Neuron (in vitro differentiated cells): Measurements from ENCODE around the gene GGACT.
"Not testable (repeated sequence)": the region's sequence is repeated elsewhere in the genome, so short reads cannot be mapped to it uniquely, and the experiment has no call there.

Source experiments
- H2AFZ ChIP-seq: one replicate; pipeline ENCODE4 v1.6.1; 2013; ENCODE audit warnings: low read depth, mild to moderate bottlenecking, inconsistent platforms, low read length, moderate library complexity
- H3K27me3 ChIP-seq: one replicate; pipeline ENCODE4 v1.6.1; 2013; ENCODE audit warnings: low read length; ENCODE audit not compliant: insufficient read depth
- H3K36me3 ChIP-seq: one replicate; pipeline ENCODE4 v1.6.1; 2013; ENCODE audit warnings: low read length; ENCODE audit not compliant: insufficient read depth
- H3K4me1 ChIP-seq: one replicate; pipeline ENCODE4 v1.6.1; 2013; ENCODE audit warnings: low read length; ENCODE audit not compliant: insufficient read depth
- H3K4me3 ChIP-seq: 2 replicates; pipeline ENCODE4 v1.5.1; 2013; ENCODE audit warnings: mild to moderate bottlenecking, low read length, moderate library complexity
- H3K9me3 ChIP-seq: one replicate; pipeline ENCODE4 v1.6.1; 2013; ENCODE audit warnings: low read length

The GGACT gene

GRCh38 chr13:100528820-100529219, 59.8 kb downstream of the GGACT start:
- H3K9me3 ChIP-seq: peaks cover 7% of the 10 kb centered on the region
- H2AFZ ChIP-seq: no peak overlapping the region
- no peak overlapping the region for H3K4me3 ChIP-seq
- H3K4me1 ChIP-seq: no peaks in the 10 kb centered on the region
- H3K27me3 ChIP-seq: no peaks in the 10 kb centered on the region
- peaks cover 35% of the 10 kb centered on the region for H3K36me3 ChIP-seq

- Histone ChIP-seq H3K27me3 (no peaks in the 10 kb centered on the region), H3K36me3 (peaks cover 35% of the 10 kb centered on the region), H3K4me3 (no peak overlapping the region), H3K9me3 (peaks cover 7% of the 10 kb centered on the region), H2AFZ (no peak overlapping the region), H3K4me1 (no peaks in the 10 kb centered on the region)
Measured at GRCh38 chr13:100528353-100528752, 60.2 kb downstream of the GGACT start.

GRCh38 chr13:100527644-100528043, 60.9 kb downstream of the GGACT start:
- Histone ChIP-seq H3K36me3 (peaks cover 31% of the 10 kb centered on the region), H3K4me3 (no peak overlapping the region), H3K9me3 (peaks cover 4% of the 10 kb centered on the region), H3K4me1 (no peaks in the 10 kb centered on the region), H3K27me3 (no peaks in the 10 kb centered on the region), H2AFZ (no peak overlapping the region)

GRCh38 chr13:100526318-100527000, 62.1 kb downstream of the GGACT start:
- no peak overlapping the region for H3K4me3 ChIP-seq

GRCh38 chr13:100525453-100526317, 62.9 kb downstream of the GGACT start:
- H3K4me1 ChIP-seq: peaks cover 3% of the 10 kb centered on the region
- H3K9me3 ChIP-seq: peaks cover 2% of the 10 kb centered on the region
- H3K27me3 ChIP-seq: no peaks in the 10 kb centered on the region
- peaks cover 22% of the 10 kb centered on the region for H3K36me3 ChIP-seq
- H2AFZ ChIP-seq: no peak overlapping the region
- H3K4me3 ChIP-seq: no peak overlapping the region

More at GRCh38 chr13:100526318-100527000, 62.1 kb downstream of the GGACT start:
- Histone ChIP-seq H3K4me1 (peaks cover 3% of the 10 kb centered on the region), H3K9me3 (peaks cover 2% of the 10 kb centered on the region), H2AFZ (no peak overlapping the region), H3K36me3 (peaks cover 26% of the 10 kb centered on the region), H3K27me3 (no peaks in the 10 kb centered on the region)

GRCh38 chr13:100524688-100525087, 63.9 kb downstream of the GGACT start:
- not testable (repeated sequence) for H3K27me3 ChIP-seq, H3K4me3 ChIP-seq, H2AFZ ChIP-seq, H3K4me1 ChIP-seq, H3K9me3 ChIP-seq
- peaks cover 17% of the 10 kb centered on the region for H3K36me3 ChIP-seq

- peaks cover 12% of the 10 kb centered on the region for H3K36me3 ChIP-seq
- H3K4me1 ChIP-seq: peaks cover 3% of the 10 kb centered on the region
Measured at GRCh38 chr13:100523981-100524386, 64.6 kb downstream of the GGACT start.

GRCh38 chr13:100523411-100523810, 65.2 kb downstream of the GGACT start:
- H3K4me3 ChIP-seq: no peak overlapping the region
- H3K9me3 ChIP-seq: no peaks in the 10 kb centered on the region
- H3K27me3 ChIP-seq: no peaks in the 10 kb centered on the region
- H3K4me1 ChIP-seq: peaks cover 3% of the 10 kb centered on the region
- no peak overlapping the region for H2AFZ ChIP-seq
- H3K36me3 ChIP-seq: peaks cover 12% of the 10 kb centered on the region

More at GRCh38 chr13:100523981-100524386, 64.6 kb downstream of the GGACT start:
- Histone ChIP-seq H3K4me3 (no peak overlapping the region), H3K9me3 (no peaks in the 10 kb centered on the region), H3K27me3 (no peaks in the 10 kb centered on the region), H2AFZ (no peak overlapping the region)

GRCh38 chr13:100522618-100523309, 65.8 kb downstream of the GGACT start:
- Histone ChIP-seq H3K4me3 (no peak overlapping the region), H3K4me1 (peaks cover 3% of the 10 kb centered on the region), H3K36me3 (peaks cover 12% of the 10 kb centered on the region), H2AFZ (no peak overlapping the region), H3K9me3 (no peaks in the 10 kb centered on the region), H3K27me3 (no peaks in the 10 kb centered on the region)

GRCh38 chr13:100521851-100522617, 66.6 kb downstream of the GGACT start:
- no peaks in the 10 kb centered on the region for H3K9me3 ChIP-seq
- H3K36me3 ChIP-seq: peaks cover 5% of the 10 kb centered on the region
- H3K27me3 ChIP-seq: no peaks in the 10 kb centered on the region
- H2AFZ ChIP-seq: no peak overlapping the region
- H3K4me3 ChIP-seq: no peak overlapping the region
- peaks cover 3% of the 10 kb centered on the region for H3K4me1 ChIP-seq

GRCh38 chr13:100520936-100521850, 67.4 kb downstream of the GGACT start:
- no peaks in the 10 kb centered on the region for H3K27me3 ChIP-seq
- H3K36me3 ChIP-seq: no peaks in the 10 kb centered on the region
- H2AFZ ChIP-seq: no peak overlapping the region
- no peak overlapping the region for H3K4me3 ChIP-seq
- H3K4me1 ChIP-seq: peaks cover 3% of the 10 kb centered on the region
- H3K9me3 ChIP-seq: no peaks in the 10 kb centered on the region

GRCh38 chr13:100519626-100520025, 69.0 kb downstream of the GGACT start:
- no peaks in the 10 kb centered on the region for H3K36me3 ChIP-seq
- H3K4me3 ChIP-seq: no peak overlapping the region
- H3K4me1 ChIP-seq: peaks cover 4% of the 10 kb centered on the region
- H2AFZ ChIP-seq: no peak overlapping the region
- no peaks in the 10 kb centered on the region for H3K9me3 ChIP-seq
- no peaks in the 10 kb centered on the region for H3K27me3 ChIP-seq
